ENCODE data around the gene PFDN2.
A peak's percentile ranks its signal among the peaks of the same experiment; 100 is the strongest.

Gene PFDN2

DNA sequence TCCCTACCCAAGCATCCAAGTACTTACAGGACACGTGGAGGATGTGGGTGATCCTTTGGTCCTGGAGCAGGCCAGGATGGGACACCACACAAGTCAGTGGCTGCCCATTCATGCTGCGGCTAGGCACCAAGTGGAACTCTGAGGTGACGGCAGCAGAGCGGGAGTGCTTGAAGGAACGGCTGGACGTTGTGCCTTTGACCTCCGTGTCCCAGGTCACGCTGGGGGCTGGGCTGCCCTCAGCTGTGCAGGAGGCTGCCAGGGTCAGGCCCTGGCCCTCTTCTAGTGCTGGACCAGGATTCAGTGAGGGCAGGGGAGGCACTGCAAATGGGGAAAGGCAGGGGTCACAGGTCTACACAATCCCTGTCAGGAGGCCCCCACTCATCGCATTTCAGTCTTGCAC is 40.4 kb downstream of the PFDN2 start:
- peaks cover 0 to 5% (median 0%) of the 10 kb centered on the region in 5 experiments for H3K27me3 ChIP-seq (replicated peaks in 2 of 5; ENCODE audit: control insufficient read depth in 4 of 5, insufficient read depth in 5 of 5, low read length in 4 of 5)
- WGBS (ENCODE audit: insufficient coverage): 94% methylated on average over 9 of the region's 9 CpGs
- H3K4me3 ChIP-seq (ENCODE audit: control insufficient read depth in 1 of 7, extremely low read depth in 1 of 7, insufficient read depth in 4 of 7, low read depth in 2 of 7, low read length in 6 of 7): no peak overlapping the region
- no peaks in the 10 kb centered on the region for H3K36me3 ChIP-seq (ENCODE audit: control insufficient read depth in 4 of 4, insufficient read depth in 4 of 4, low read length in 3 of 4)
- ChIA-PET CTCF (interaction anchor here (9.6 to 20.2 kb wide), 3 partner anchors 5 to 35 kb away, joined by 89 to 297 read pairs (median 166); partner anchors contain the start of genes KLHDC9, TSTD1 and USF1), POLR2A (no interaction called here)
- H3K27ac ChIP-seq (ENCODE audit: insufficient read depth in 1 of 2, low read depth in 1 of 2, low read length in 2 of 2, poor library complexity in 1 of 2, severe bottlenecking in 2 of 2): no peak overlapping the region
- no peak for DNase-seq
- no peaks in the 10 kb centered on the region for H3K9me3 ChIP-seq (ENCODE audit: control extremely low read depth in 1 of 5, control insufficient read depth in 4 of 5, insufficient read depth in 2 of 5, low read depth in 1 of 5, low read length in 4 of 5)
- H3K4me1 ChIP-seq (ENCODE audit: control extremely low read depth in 1 of 4, control insufficient read depth in 4 of 4, insufficient read depth in 4 of 4, low read length in 3 of 4): peaks cover 0 to 18% (median 7%) of the 10 kb centered on the region in 4 experiments

DNA sequence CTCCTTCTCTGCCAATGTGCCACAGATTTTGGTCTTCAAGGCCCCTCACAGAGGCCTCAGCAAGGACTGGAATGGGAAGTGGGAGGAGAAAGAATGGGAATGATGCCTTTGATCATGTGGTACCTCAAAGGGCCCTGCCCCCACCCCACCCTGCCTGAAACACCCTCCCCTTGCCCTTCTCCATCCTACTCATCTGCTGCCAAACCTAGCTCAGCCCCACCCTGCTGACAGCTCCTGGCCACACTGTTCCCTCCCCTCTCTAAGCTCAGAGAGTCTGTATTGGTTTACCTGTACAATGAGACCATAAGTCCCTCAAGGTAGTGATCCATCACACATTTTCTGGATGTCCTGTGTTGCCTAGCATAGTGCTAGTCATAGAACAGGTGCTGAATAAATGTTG is 41.4 kb downstream of the PFDN2 start:
- no peaks in the 10 kb centered on the region for H3K9me3 ChIP-seq (ENCODE audit: control extremely low read depth in 1 of 5, control insufficient read depth in 4 of 5, insufficient read depth in 2 of 5, low read depth in 1 of 5, low read length in 4 of 5)
- H3K27ac ChIP-seq (ENCODE audit: insufficient read depth in 1 of 2, low read depth in 1 of 2, low read length in 2 of 2, poor library complexity in 1 of 2, severe bottlenecking in 2 of 2): no peak overlapping the region
- POLR2A ChIA-PET: no interaction called here
- peaks cover 0 to 24% (median 11%) of the 10 kb centered on the region in 4 experiments for H3K4me1 ChIP-seq (ENCODE audit: control extremely low read depth in 1 of 4, control insufficient read depth in 4 of 4, insufficient read depth in 4 of 4, low read length in 3 of 4)
- no peak for DNase-seq
- H3K36me3 ChIP-seq (ENCODE audit: control insufficient read depth in 4 of 4, insufficient read depth in 4 of 4, low read length in 3 of 4): no peaks in the 10 kb centered on the region
- H3K27me3 ChIP-seq (replicated peaks in 2 of 5; ENCODE audit: control insufficient read depth in 4 of 5, insufficient read depth in 5 of 5, low read length in 4 of 5): peaks cover 0 to 5% (median 0%) of the 10 kb centered on the region in 5 experiments
- no peak overlapping the region for H3K4me3 ChIP-seq (ENCODE audit: control insufficient read depth in 1 of 7, extremely low read depth in 1 of 7, insufficient read depth in 4 of 7, low read depth in 2 of 7, low read length in 6 of 7)
- CTCF ChIA-PET: interaction anchor here (1.1 to 20.2 kb wide), 5 partner anchors 7 to 61 kb away, joined by 3 to 297 read pairs (median 107); partner anchors contain the start of genes DEDD, KLHDC9, TSTD1 and USF1

DNA sequence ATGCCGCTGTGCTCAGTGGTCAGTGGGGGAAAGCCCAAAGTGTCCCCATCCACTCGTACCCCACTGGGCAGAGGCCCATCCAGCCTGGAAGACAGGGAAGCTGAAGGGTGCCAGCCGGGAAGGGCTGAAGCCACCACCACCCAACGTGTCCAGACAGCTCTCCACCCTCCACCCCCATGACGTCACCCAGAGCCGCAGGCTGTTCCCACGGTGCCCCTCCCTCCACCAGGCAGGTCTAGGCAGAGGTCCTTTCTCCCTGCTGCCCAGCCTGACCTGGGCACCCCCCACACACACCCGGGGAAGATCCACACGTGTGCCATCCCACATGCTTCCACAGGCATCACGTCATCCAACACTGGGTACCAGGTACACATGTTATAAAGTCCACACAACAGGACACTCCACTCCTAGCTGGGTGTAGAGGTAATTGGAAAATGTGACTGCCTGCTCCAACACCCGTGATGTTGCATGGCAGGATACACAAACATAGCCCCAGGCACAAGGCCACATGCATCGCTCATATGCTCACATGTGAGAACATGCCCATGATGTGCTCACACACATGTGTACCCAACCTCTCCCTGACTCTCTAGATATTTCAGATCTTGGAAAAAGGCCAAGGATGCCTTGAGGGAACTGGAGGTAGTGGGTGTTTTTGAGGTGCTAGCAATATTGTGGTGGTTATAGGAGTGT is 43.0 kb downstream of the PFDN2 start:
- WGBS (ENCODE audit: insufficient coverage): 100% methylated on average over 6 of the region's 12 CpGs
- Histone ChIP-seq H3K27me3 (replicated peaks in 2 of 5; ENCODE audit: control insufficient read depth in 4 of 5, insufficient read depth in 5 of 5, low read length in 4 of 5) (peaks cover 0 to 5% (median 0%) of the 10 kb centered on the region in 5 experiments), H3K9me3 (ENCODE audit: control extremely low read depth in 1 of 5, control insufficient read depth in 4 of 5, insufficient read depth in 2 of 5, low read depth in 1 of 5, low read length in 4 of 5) (no peaks in the 10 kb centered on the region), H3K4me3 (ENCODE audit: control insufficient read depth in 1 of 7, extremely low read depth in 1 of 7, insufficient read depth in 4 of 7, low read depth in 2 of 7, low read length in 6 of 7) (no peak overlapping the region), H3K4me1 (ENCODE audit: control extremely low read depth in 1 of 4, control insufficient read depth in 4 of 4, insufficient read depth in 4 of 4, low read length in 3 of 4) (peaks cover 3 to 39% (median 23%) of the 10 kb centered on the region in 4 experiments), H3K27ac (ENCODE audit: insufficient read depth in 1 of 2, low read depth in 1 of 2, low read length in 2 of 2, poor library complexity in 1 of 2, severe bottlenecking in 2 of 2) (no peak overlapping the region), H3K36me3 (ENCODE audit: control insufficient read depth in 4 of 4, insufficient read depth in 4 of 4, low read length in 3 of 4) (no peaks in the 10 kb centered on the region)
- ChIA-PET CTCF (interaction anchor here (1.2 to 20.2 kb wide), 6 partner anchors 8 to 79 kb away, joined by 3 to 297 read pairs (median 98); partner anchors contain the start of genes DEDD, KLHDC9, TSTD1 and USF1), POLR2A (interaction anchor here (0.5 kb wide), 1 partner anchor 77 kb away, joined by 3 read pairs; no protein-coding TSS in a partner anchor)
- no peak for DNase-seq

DNA sequence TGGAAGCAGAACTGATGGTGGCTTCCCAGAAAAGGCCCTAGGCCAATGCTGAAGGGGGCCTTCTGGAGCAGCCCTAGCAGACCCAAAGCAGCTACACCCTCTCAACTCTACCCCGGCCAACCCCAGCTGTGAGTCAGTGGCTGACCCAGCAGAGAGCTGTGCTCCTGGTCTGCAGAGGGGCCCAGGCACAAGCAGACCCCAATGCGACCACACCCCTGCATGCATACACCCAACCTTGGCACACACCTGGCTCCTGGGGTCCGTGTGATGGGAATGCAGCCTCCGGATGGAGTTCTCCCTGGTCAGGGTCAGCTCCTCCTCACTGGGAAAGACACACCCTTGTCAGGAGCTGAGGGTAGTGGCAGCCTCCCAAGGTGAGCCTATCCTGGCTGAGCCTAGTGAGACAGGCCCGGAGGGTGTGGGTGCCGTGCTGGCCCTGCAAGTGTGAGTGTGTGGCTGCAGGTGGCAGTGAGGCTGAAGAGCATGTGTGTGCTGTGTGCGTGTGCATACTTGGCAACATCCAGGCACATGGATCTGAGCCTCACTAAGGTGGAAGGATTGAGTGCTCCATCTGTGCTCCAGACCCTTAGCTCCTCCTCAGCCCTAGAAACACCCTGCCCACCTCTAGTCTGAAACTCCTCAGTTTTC is 44.2 kb downstream of the PFDN2 start:
- POLR2A ChIA-PET: interaction anchor here (2.7 kb wide), 1 partner anchor 24 kb away, joined by 10 read pairs; the partner anchor contains the start of gene KLHDC9

DNA sequence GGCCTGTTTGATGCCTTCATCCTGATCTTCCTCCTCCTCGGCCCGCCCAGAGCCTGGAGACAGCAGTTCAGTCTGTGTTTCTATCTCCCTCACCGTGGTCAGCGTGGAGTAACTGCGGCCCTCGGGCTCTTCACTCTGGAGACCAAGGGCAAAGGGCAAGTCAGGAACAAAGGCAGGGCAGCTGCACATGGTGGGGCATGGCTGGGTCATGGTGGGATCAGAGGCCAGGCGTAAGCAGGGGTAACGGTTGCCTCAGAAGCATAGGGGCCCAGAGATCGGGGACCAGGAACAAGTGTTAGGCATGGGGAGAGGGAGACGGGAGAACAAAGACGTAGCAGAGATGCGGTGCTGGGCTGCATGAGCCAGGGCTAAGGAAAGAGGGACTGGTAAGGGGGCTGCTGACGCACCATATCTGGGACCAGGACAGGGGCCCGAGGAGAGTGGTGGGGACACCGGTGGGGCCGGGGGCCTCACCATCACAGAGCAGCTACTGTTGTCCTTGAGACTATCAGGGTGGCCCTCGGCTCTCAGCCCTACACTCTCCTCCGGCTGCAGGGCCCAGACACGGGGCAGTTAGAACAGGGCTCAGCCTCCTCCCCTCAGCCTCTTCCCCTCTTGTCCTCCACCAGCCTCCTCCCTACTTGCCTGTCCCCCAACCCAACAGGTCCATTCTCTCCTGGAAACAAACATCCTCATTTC is 44.9 kb downstream of the PFDN2 start:
- no peak overlapping the region for H3K27ac ChIP-seq (ENCODE audit: insufficient read depth in 1 of 2, low read depth in 1 of 2, low read length in 2 of 2, poor library complexity in 1 of 2, severe bottlenecking in 2 of 2)
- POLR2A ChIA-PET: interaction anchor here (2.7 kb wide), 1 partner anchor 24 kb away, joined by 10 read pairs; the partner anchor contains the start of gene KLHDC9
- peaks cover 6 to 57% (median 41%) of the 10 kb centered on the region in 4 experiments for H3K4me1 ChIP-seq (ENCODE audit: control extremely low read depth in 1 of 4, control insufficient read depth in 4 of 4, insufficient read depth in 4 of 4, low read length in 3 of 4)
- no peak for DNase-seq
- CTCF ChIA-PET: interaction anchor here (1.6 to 20.2 kb wide), 11 partner anchors 10 to 77 kb away, joined by 4 to 297 read pairs (median 13); partner anchors contain the start of genes DEDD, KLHDC9, NECTIN4 and TSTD1
- H3K9me3 ChIP-seq (ENCODE audit: control extremely low read depth in 1 of 5, control insufficient read depth in 4 of 5, insufficient read depth in 2 of 5, low read depth in 1 of 5, low read length in 4 of 5): no peaks in the 10 kb centered on the region
- WGBS (ENCODE audit: insufficient coverage): 97% methylated on average over 18 of the region's 19 CpGs
- no peak overlapping the region for H3K4me3 ChIP-seq (ENCODE audit: control insufficient read depth in 1 of 7, extremely low read depth in 1 of 7, insufficient read depth in 4 of 7, low read depth in 2 of 7, low read length in 6 of 7)
- H3K36me3 ChIP-seq (ENCODE audit: control insufficient read depth in 4 of 4, insufficient read depth in 4 of 4, low read length in 3 of 4): no peaks in the 10 kb centered on the region
- H3K27me3 ChIP-seq (replicated peaks in 2 of 5; ENCODE audit: control insufficient read depth in 4 of 5, insufficient read depth in 5 of 5, low read length in 4 of 5): no peaks in the 10 kb centered on the region

More for the DNA sequence above, 44.2 kb downstream of the PFDN2 start:
- CTCF ChIA-PET: interaction anchor here (1.2 to 20.2 kb wide), 8 partner anchors 9 to 78 kb away, joined by 3 to 297 read pairs (median 81); partner anchors contain the start of genes DEDD, KLHDC9, NECTIN4 and TSTD1
- Histone ChIP-seq H3K4me1 (ENCODE audit: control extremely low read depth in 1 of 4, control insufficient read depth in 4 of 4, insufficient read depth in 4 of 4, low read length in 3 of 4) (peaks cover 6 to 51% (median 36%) of the 10 kb centered on the region in 4 experiments), H3K27me3 (replicated peaks in 2 of 5; ENCODE audit: control insufficient read depth in 4 of 5, insufficient read depth in 5 of 5, low read length in 4 of 5) (no peaks in the 10 kb centered on the region), H3K4me3 (ENCODE audit: control insufficient read depth in 1 of 7, extremely low read depth in 1 of 7, insufficient read depth in 4 of 7, low read depth in 2 of 7, low read length in 6 of 7) (no peak overlapping the region), H3K27ac (ENCODE audit: insufficient read depth in 1 of 2, low read depth in 1 of 2, low read length in 2 of 2, poor library complexity in 1 of 2, severe bottlenecking in 2 of 2) (no peak overlapping the region), H3K9me3 (ENCODE audit: control extremely low read depth in 1 of 5, control insufficient read depth in 4 of 5, insufficient read depth in 2 of 5, low read depth in 1 of 5, low read length in 4 of 5) (no peaks in the 10 kb centered on the region), H3K36me3 (ENCODE audit: control insufficient read depth in 4 of 4, insufficient read depth in 4 of 4, low read length in 3 of 4) (no peaks in the 10 kb centered on the region)
- peak in 1 of 3 donors; percentile 26 for DNase-seq
- WGBS (ENCODE audit: insufficient coverage): 75% methylated on average over 4 of the region's 7 CpGs

DNA sequence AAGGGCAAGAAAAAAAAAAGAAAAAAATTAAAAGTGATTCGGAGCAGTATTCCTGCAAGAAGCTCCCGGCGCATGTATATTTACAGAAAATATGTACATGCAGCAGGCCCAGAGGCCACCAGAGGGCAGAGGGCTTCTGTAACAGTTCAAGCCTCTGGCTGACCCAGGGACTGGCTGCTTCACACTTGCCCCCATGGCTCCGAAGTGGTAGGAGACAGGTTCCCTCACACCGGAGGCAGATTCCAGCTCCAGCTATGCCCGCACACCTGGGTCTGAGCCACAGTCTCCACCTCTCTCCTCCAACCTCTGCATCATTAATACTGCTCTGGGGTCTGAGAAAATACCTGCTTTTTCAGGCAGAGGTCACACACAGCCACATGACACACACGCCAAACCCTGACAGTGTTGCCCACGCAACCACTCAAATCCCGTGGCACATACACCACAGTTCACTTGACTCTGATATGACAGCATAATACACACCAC is 45.9 kb downstream of the PFDN2 start:
- CTCF ChIA-PET: interaction anchor here (1.0 to 20.2 kb wide), 16 partner anchors 11 to 85 kb away, joined by 3 to 297 read pairs (median 7); partner anchors contain the start of genes DEDD, KLHDC9, NECTIN4 and TSTD1
- H3K4me3 ChIP-seq (ENCODE audit: control insufficient read depth in 1 of 7, extremely low read depth in 1 of 7, insufficient read depth in 4 of 7, low read depth in 2 of 7, low read length in 6 of 7): no peak overlapping the region
- H3K36me3 ChIP-seq (ENCODE audit: control insufficient read depth in 4 of 4, insufficient read depth in 4 of 4, low read length in 3 of 4): peaks cover 0 to 4% (median under 1%) of the 10 kb centered on the region in 4 experiments
- H3K27ac ChIP-seq (ENCODE audit: insufficient read depth in 1 of 2, low read depth in 1 of 2, low read length in 2 of 2, poor library complexity in 1 of 2, severe bottlenecking in 2 of 2): no peak overlapping the region
- no peaks in the 10 kb centered on the region for H3K9me3 ChIP-seq (ENCODE audit: control extremely low read depth in 1 of 5, control insufficient read depth in 4 of 5, insufficient read depth in 2 of 5, low read depth in 1 of 5, low read length in 4 of 5)
- H3K27me3 ChIP-seq (replicated peaks in 2 of 5; ENCODE audit: control insufficient read depth in 4 of 5, insufficient read depth in 5 of 5, low read length in 4 of 5): no peaks in the 10 kb centered on the region
- POLR2A ChIA-PET: interaction anchor here (0.6 to 4.4 kb wide), 4 partner anchors 25 to 127 kb away, joined by 3 to 53 read pairs (median 8); partner anchors contain the start of genes ADAMTS4, KLHDC9 and USF1
- WGBS (ENCODE audit: insufficient coverage): 45% methylated on average over 9 of the region's 9 CpGs
- H3K4me1 ChIP-seq (ENCODE audit: control extremely low read depth in 1 of 4, control insufficient read depth in 4 of 4, insufficient read depth in 4 of 4, low read length in 3 of 4): peaks cover 12 to 67% (median 50%) of the 10 kb centered on the region in 4 experiments
- peak; percentile 71 to 75 (median 74) for DNase-seq
